HEK293 (cell line): Measurements from ENCODE around the gene HECTD4.

Experiments
- CTCF ChIA-PET: fragments of 350-600 bp; formaldehyde crosslinking; extraction: SDS; loops from one replicate; lab custom pipeline; 2021; ENCODE audit warnings: antibody characterized with exemption; lab: Yijun Ruan, JAX
- POLR2A ChIA-PET: fragments of 300-600 bp; formaldehyde crosslinking; extraction: SDS; loops from one replicate; lab custom pipeline; 2020; ENCODE audit warnings: antibody characterized with exemption, inconsistent platforms; lab: Yijun Ruan, JAX
- H3K27ac ChIP-seq: fragments of 200-500 bp; sonication (Bioruptor generic); 2 replicates; pipeline ENCODE4 v1.5.1; 2014; ENCODE audit warnings: low read depth, low read length, control low read depth, inconsistent platforms; ENCODE audit errors: extremely low read depth
- H3K36me3 ChIP-seq, 2 experiments: fragments of 200-500 bp in 1 of 2; sonication (Bioruptor generic) in 1 of 2; 1 replicate in 1 of 2; 2 replicates in 1 of 2; pipeline ENCODE4 v1.5.1; 2014 to 2017; ENCODE audit warnings: inconsistent platforms in 2 of 2, low read length in 2 of 2; ENCODE audit not compliant: control insufficient read depth in 2 of 2, insufficient read depth in 1 of 2
- H3K4me1 ChIP-seq: fragments of 200-500 bp; sonication (Bioruptor generic); 2 replicates; pipeline ENCODE4 v1.5.1; 2014; ENCODE audit warnings: mild to moderate bottlenecking, low read length, inconsistent platforms; ENCODE audit not compliant: control insufficient read depth, insufficient read depth
- H3K4me3 ChIP-seq: 2 replicates; pipeline ENCODE4 v1.5.1; 2011; ENCODE audit warnings: low read depth, mild to moderate bottlenecking, control low read depth, low read length, moderate library complexity
- H3K9me3 ChIP-seq: fragments of 200-500 bp; sonication (Bioruptor generic); 2 replicates; pipeline ENCODE4 v1.5.1; 2014; ENCODE audit warnings: low read depth, low read length, inconsistent platforms; ENCODE audit not compliant: control insufficient read depth, insufficient read depth
- BCL11A ChIP-seq: fragments of 450-650 bp; formaldehyde crosslinking; IDR thresholded peaks from 2 replicates; pipeline ENCODE4 v1.5.1; 2016; ENCODE audit warnings: low read depth, missing biosample characterization, missing genetic modification characterization
- MYNN ChIP-seq: fragments of 450-650 bp; formaldehyde crosslinking; IDR thresholded peaks from 2 replicates; pipeline ENCODE4 v1.5.1; 2016; ENCODE audit warnings: missing biosample characterization, missing genetic modification characterization, borderline replicate concordance
- TCF7L2 ChIP-seq: IDR thresholded peaks from 2 replicates; pipeline ENCODE4 v1.6.1; 2011; ENCODE audit warnings: low read depth, mild to moderate bottlenecking, inconsistent platforms, low read length, moderate library complexity, borderline replicate concordance
- WT1 ChIP-seq: fragments of 450-650 bp; formaldehyde crosslinking; IDR thresholded peaks from 2 replicates; pipeline ENCODE4 v1.5.1; 2016; ENCODE audit warnings: missing biosample characterization, missing genetic modification characterization
- ZBTB21 ChIP-seq: fragments of 450-650 bp; formaldehyde crosslinking; IDR thresholded peaks from 2 replicates; pipeline ENCODE4 v1.5.1; 2017; ENCODE audit warnings: missing biosample characterization, missing genetic modification characterization
- ZEB2 ChIP-seq: fragments of 450-650 bp; formaldehyde crosslinking; IDR thresholded peaks from 2 replicates; pipeline ENCODE4 v1.5.1; 2016; ENCODE audit warnings: missing biosample characterization, missing genetic modification characterization
- ZFP41 ChIP-seq: fragments of 450-650 bp; formaldehyde crosslinking; IDR thresholded peaks from 2 replicates; pipeline ENCODE4 v1.5.1; 2016; ENCODE audit warnings: missing biosample characterization, missing genetic modification characterization, borderline replicate concordance
- ZNF121 ChIP-seq: fragments of 450-650 bp; formaldehyde crosslinking; IDR thresholded peaks from 2 replicates; pipeline ENCODE4 v1.5.1; 2016; ENCODE audit warnings: missing biosample characterization, missing genetic modification characterization
- ZNF155 ChIP-seq: fragments of 450-650 bp; formaldehyde crosslinking; IDR thresholded peaks from 2 replicates; pipeline ENCODE4 v1.5.1; 2016; ENCODE audit warnings: missing biosample characterization, missing genetic modification characterization
- ZNF184 ChIP-seq: fragments of 450-650 bp; IDR thresholded peaks from 2 replicates; pipeline ENCODE4 v1.5.1; 2018; ENCODE audit warnings: missing biosample characterization, mild to moderate bottlenecking, missing genetic modification characterization
- ZNF24 ChIP-seq: fragments of 450-650 bp; formaldehyde crosslinking; IDR thresholded peaks from 2 replicates; pipeline ENCODE4 v1.5.1; 2016; ENCODE audit warnings: missing biosample characterization, missing genetic modification characterization
- ZNF324 ChIP-seq: fragments of 450-650 bp; formaldehyde crosslinking; IDR thresholded peaks from 2 replicates; pipeline ENCODE4 v1.5.1; 2016; ENCODE audit warnings: missing biosample characterization, missing genetic modification characterization
- ZNF362 ChIP-seq: fragments of 450-650 bp; formaldehyde crosslinking; IDR thresholded peaks from 2 replicates; pipeline ENCODE4 v1.5.1; 2016; ENCODE audit warnings: missing biosample characterization, missing genetic modification characterization
- ZNF391 ChIP-seq: fragments of 450-650 bp; formaldehyde crosslinking; IDR thresholded peaks from 2 replicates; pipeline ENCODE4 v1.5.1; 2016; ENCODE audit warnings: low read depth, missing biosample characterization, missing genetic modification characterization, borderline replicate concordance
- ZNF510 ChIP-seq: fragments of 450-650 bp; formaldehyde crosslinking; IDR thresholded peaks from 2 replicates; pipeline ENCODE4 v1.5.1; 2018; ENCODE audit warnings: mild to moderate bottlenecking, missing genetic modification characterization, missing biosample characterization; ENCODE audit not compliant: insufficient replicate concordance
- ZNF548 ChIP-seq: fragments of 450-650 bp; formaldehyde crosslinking; IDR thresholded peaks from 2 replicates; pipeline ENCODE4 v1.5.1; 2016; ENCODE audit warnings: missing biosample characterization, missing genetic modification characterization
- ZNF549 ChIP-seq: fragments of 450-650 bp; IDR thresholded peaks from 2 replicates; pipeline ENCODE4 v1.5.1; 2018; ENCODE audit warnings: missing biosample characterization, missing genetic modification characterization, mild to moderate bottlenecking, inconsistent platforms, moderate library complexity
- ZNF558 ChIP-seq: fragments of 450-650 bp; formaldehyde crosslinking; IDR thresholded peaks from 2 replicates; pipeline ENCODE4 v1.5.1; 2016; ENCODE audit warnings: missing biosample characterization, missing genetic modification characterization
- ZNF600 ChIP-seq: fragments of 450-650 bp; formaldehyde crosslinking; IDR thresholded peaks from 2 replicates; pipeline ENCODE4 v1.5.1; 2016; ENCODE audit warnings: missing biosample characterization, missing genetic modification characterization
- ZNF660 ChIP-seq: fragments of 450-650 bp; IDR thresholded peaks from 2 replicates; pipeline ENCODE4 v1.5.1; 2018; ENCODE audit warnings: missing biosample characterization, mild to moderate bottlenecking, missing genetic modification characterization
- ZNF701 ChIP-seq: fragments of 450-650 bp; formaldehyde crosslinking; IDR thresholded peaks from 2 replicates; pipeline ENCODE4 v1.5.1; 2016; ENCODE audit warnings: missing biosample characterization, missing genetic modification characterization
- ZNF785 ChIP-seq: fragments of 450-650 bp; formaldehyde crosslinking; IDR thresholded peaks from 2 replicates; pipeline ENCODE4 v1.5.1; 2016; ENCODE audit warnings: missing biosample characterization, missing genetic modification characterization
- TF ChIP-seq, protein P1 (sequence below): fragments of 450-650 bp; formaldehyde crosslinking; IDR thresholded peaks from 2 replicates; pipeline ENCODE4 v1.5.1; 2017; ENCODE audit warnings: missing biosample characterization, missing genetic modification characterization
- TF ChIP-seq, protein P2 (sequence below): fragments of 450-650 bp; formaldehyde crosslinking; IDR thresholded peaks from 2 replicates; pipeline ENCODE4 v1.5.1; 2016; ENCODE audit warnings: missing biosample characterization, missing genetic modification characterization

HECTD4 gene

DNA sequence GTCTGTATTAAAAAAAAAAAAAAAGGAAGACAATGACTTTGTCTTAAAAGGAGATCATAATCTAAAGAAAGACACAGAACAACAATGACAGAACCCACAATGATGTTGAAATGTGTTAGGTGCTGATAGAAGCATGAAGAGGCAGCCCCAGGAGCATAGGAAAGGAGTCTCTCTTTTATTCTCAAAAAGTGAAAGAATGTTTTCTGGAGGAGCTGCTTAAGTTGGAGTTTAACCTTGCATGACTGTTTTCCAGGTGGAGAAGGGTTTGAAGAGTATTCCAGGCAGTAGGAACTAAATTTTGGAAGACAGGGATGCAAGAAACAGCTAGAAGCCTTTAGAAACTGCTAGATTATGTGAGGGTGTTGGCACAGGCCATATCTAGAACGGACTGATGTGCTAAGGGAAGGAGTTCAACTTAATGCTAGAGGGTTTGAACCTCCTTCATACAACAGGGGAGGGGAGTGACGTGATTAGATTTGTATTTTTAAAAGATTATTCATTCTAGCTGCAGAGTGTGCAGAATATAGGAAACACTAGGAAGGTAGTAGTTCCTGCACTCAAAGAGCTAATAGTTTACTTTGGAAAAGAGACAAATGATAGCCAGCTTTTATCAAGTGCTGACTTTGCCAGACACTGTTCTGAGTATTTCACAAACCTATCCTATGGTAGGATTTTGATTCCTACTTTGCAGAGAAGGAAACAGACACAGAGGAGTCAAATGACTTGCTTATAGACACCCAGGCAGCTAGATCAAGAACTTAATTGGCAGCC lies 31.8 kb upstream of the HECTD4 start (continued):
- TF ChIP-seq ZNF362 (tag by site-specific recombination): no peak

GRCh38 chr12:112409906-112410244 lies 27.6 kb upstream of the HECTD4 start:
- Histone ChIP-seq H3K9me3 (no peaks in the 10 kb centered on the region), H3K36me3 (peaks cover 24 to 41% of the 10 kb centered on the region in 2 experiments), H3K27ac (no peak overlapping the region), H3K4me1 (no peaks in the 10 kb centered on the region), H3K4me3 (no peak overlapping the region)
- ChIA-PET CTCF (interaction anchor here (0.6 to 1.1 kb wide), 3 partner anchors 32 to 597 kb away, joined by 3 to 10 read pairs (median 4); no protein-coding TSS in a partner anchor), POLR2A (no interaction called here)
- TF ChIP-seq, protein P1, sequence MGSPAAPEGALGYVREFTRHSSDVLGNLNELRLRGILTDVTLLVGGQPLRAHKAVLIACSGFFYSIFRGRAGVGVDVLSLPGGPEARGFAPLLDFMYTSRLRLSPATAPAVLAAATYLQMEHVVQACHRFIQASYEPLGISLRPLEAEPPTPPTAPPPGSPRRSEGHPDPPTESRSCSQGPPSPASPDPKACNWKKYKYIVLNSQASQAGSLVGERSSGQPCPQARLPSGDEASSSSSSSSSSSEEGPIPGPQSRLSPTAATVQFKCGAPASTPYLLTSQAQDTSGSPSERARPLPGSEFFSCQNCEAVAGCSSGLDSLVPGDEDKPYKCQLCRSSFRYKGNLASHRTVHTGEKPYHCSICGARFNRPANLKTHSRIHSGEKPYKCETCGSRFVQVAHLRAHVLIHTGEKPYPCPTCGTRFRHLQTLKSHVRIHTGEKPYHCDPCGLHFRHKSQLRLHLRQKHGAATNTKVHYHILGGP (tag by site-specific recombination): no peak
- TF ChIP-seq ZNF324 (tag by site-specific recombination) (0 out of 2 replicates have a peak, but pooled peaks have one; percentile 3), BCL11A (no peak), ZNF155 (tag by site-specific recombination) (no peak), MYNN (no peak), ZNF184 (tag by site-specific recombination) (no peak), ZNF362 (tag by site-specific recombination) (0 out of 2 replicates have a peak, but pooled peaks have one; percentile 47), ZNF660 (tag by site-specific recombination) (no peak)

DNA sequence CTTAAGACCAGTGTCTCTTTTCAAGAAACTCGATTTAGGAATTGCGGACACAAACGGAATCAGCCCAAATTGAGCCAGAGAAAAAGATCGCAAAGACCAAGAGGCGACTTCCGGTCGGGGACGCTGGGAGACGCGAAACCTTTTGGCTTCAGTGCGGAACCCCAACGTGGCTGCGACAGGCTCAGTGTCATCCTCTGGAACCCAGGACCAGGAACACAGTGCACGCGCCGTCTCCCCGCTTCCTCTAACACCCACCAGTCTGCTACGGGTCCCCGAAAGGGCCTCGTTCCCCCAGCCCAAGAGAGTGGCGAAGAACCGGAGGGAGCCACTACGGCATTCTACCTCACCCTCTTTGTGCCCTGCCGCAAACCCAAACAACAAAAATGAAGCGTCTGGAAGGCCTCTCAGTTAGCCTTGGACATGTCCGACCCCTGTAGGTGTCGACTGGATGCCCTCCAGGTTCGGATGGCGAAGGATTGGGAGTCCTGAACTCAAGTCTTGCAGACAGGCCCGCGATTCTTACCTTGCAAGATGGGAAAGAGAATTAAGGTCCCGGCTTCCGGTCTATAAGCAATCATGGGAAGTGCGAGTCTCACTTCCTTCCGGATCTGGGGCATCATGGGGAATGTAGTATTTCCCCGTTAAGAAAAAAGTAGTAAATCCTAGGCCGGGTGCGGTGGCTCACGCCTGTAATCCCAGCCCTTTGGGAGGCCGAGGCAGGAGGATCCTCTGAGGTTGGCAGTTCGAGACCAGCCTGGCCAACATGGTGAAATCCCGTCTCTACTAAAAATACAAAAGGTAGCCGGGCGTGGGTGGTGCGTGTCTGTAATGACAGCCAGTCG lies 27.1 kb upstream of the HECTD4 start, which contains the start of gene RPL6:
Gene RPL6 (minus strand): TSS at position 542 of the 842 bp plus-strand sequence. CDS start 949 bp downstream, outside the sequence.
- Histone ChIP-seq H3K4me3 (peak within 1 kb of the TSS; percentile 93), H3K36me3 (peaks cover 24 to 47% of the 10 kb centered on the region in 2 experiments), H3K9me3 (no peaks in the 10 kb centered on the region), H3K4me1 (no peaks in the 10 kb centered on the region), H3K27ac (peak within 1 kb of the TSS; percentile 100)
- CTCF ChIA-PET: interaction anchor here (0.6 kb wide), 1 partner anchor 122 kb away, joined by 3 read pairs; no protein-coding TSS in a partner anchor
- POLR2A ChIA-PET: no interaction called here
- no peak for TF ChIP-seq ZFP41 (tag by site-specific recombination)
- no peak for TF ChIP-seq ZNF510 (tag by site-specific recombination)
- 0 out of 2 replicates have a peak, but pooled peaks have one; percentile 35 for TF ChIP-seq ZNF121
- peak; percentile 81; the same call in 1 of the 2 replicates for TF ChIP-seq ZNF785 (tag by site-specific recombination)
- peak; percentile 71; the same call in 1 of the 2 replicates for TF ChIP-seq ZNF391 (tag by site-specific recombination)
- TF ChIP-seq ZNF558: 0 out of 2 replicates have a peak, but pooled peaks have one; percentile 2
- TF ChIP-seq ZEB2 (tag by site-specific recombination): peak; percentile 59; the same call in 1 of the 2 replicates
- no peak for TF ChIP-seq TCF7L2
- no peak for TF ChIP-seq ZNF549 (tag by site-specific recombination)
- peak; percentile 57; the same call in 1 of the 2 replicates for TF ChIP-seq ZNF600 (tag by site-specific recombination)
- no peak for TF ChIP-seq ZBTB21 (tag by site-specific recombination)
- no peak for TF ChIP-seq ZNF362 (tag by site-specific recombination)
- TF ChIP-seq ZNF701 (tag by site-specific recombination): no peak
- TF ChIP-seq, protein P2, sequence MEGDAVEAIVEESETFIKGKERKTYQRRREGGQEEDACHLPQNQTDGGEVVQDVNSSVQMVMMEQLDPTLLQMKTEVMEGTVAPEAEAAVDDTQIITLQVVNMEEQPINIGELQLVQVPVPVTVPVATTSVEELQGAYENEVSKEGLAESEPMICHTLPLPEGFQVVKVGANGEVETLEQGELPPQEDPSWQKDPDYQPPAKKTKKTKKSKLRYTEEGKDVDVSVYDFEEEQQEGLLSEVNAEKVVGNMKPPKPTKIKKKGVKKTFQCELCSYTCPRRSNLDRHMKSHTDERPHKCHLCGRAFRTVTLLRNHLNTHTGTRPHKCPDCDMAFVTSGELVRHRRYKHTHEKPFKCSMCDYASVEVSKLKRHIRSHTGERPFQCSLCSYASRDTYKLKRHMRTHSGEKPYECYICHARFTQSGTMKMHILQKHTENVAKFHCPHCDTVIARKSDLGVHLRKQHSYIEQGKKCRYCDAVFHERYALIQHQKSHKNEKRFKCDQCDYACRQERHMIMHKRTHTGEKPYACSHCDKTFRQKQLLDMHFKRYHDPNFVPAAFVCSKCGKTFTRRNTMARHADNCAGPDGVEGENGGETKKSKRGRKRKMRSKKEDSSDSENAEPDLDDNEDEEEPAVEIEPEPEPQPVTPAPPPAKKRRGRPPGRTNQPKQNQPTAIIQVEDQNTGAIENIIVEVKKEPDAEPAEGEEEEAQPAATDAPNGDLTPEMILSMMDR: peak; percentile 16; the same call in 1 of the 2 replicates
- peak; percentile 36 for TF ChIP-seq WT1 (tag by site-specific recombination)
- peak; percentile 69; the same call in 1 of the 2 replicates for TF ChIP-seq ZNF548
- peak; percentile 35; the same call in 1 of the 2 replicates for TF ChIP-seq ZNF24 (tag by site-specific recombination)
